GM21529 (cell line): ENCODE results near the gene COX7A2.

Source experiments
- ATAC-seq: cut with Tn5 transposase; IDR thresholded peaks from one replicate; pipeline ENCODE4 v1.9.1; 2021; ENCODE audit not compliant: unreplicated experiment

COX7A2 gene, protein sequence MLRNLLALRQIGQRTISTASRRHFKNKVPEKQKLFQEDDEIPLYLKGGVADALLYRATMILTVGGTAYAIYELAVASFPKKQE

DNA sequence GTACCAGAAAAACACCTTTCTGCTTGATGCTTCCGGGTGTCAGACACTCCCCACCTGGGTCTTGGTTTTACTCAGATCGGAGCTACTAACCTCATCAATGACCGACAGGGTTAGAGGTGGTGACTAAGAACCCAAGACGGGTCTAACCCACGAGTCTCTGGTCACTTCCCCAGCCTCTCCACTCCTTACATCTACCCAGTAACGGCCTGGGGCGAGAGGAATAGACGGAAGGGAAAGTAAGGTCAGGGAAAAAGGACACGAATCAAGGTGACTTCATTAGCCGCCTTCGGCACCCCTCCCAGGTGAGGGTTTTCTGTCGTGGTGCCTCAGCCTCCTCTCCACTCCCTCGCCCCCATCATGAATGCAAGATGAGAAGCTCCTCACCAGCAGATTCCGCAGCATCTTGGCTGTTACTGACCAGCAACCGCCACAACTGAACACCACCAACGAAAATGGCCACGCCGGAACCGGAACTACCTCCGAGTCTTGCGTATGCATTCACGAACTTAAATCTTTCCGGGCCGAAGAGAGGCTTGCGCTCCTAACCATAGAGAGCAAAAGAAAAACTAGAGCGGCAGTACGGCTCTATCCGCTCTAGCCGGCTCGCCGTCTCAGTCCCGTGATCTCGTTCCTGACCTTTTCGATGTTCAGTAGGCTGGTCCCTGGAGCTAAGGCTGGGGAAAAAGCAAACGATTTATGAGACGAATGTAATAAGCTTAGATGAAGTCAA is at the start of gene COX7A2:
Gene COX7A2, minus strand, starts transcription at position 469 of the 730 bp plus-strand sequence. Its CDS starts 67 bp downstream, at position 402.
- peak; percentile 94 for ATAC-seq

DNA sequence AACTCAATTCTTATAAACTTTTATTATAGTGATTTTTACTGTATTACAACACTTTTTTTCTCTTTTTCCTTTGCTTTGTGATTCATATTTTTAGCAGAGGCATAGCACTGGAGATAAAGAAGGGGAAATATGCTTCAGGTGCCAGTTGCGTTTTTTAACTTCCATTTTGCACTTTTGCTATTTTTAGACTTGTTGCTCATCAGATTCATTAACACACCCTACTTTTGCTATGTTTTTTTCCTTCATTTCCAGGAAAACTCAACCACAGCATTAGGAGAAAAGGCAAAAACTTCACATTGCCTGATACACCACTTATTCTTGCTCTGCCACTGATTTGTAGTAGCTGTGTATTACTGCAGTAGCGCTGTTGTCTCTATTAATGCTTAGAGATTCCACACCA is 49.0 kb upstream of the COX7A2 start:
- ATAC-seq, result no peak

DNA sequence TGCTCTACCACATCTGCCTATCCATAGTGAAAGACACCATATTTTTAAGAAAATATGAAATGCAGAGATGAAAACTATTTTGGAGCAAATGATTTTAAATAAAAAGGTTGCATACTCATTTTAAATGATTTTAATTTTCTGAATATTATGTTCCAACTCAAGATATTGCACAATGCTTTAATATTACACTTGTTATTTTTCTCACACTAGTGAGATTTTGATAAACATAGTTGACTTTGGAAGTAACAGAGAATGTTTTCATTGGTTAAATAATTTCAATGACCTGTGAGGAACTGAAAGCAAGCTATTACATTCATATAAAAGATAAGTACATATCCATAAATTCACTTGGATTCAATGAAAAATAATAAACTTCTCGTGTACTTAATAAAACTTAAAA is 48.1 kb upstream of the COX7A2 start:
- ATAC-seq, result no peak

DNA sequence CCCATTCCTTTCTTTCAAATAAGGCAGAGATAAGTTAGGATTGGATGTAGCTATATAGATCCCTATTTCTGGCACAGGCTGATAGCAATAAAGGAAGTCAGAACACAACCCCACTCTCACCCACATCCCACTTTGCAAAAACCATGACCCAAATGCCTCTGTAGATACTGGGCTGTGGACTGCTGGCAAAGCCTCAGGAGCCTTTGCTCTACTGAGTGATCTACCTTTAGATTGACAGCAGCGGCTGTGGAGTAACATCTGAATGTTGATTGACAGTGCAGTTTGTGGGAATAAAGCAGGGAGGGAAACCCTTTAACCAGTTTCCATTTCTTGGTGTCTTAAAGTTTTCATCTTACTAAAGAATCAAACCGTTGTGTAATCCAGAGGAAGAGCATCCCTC is 47.7 kb upstream of the COX7A2 start:
- ATAC-seq, result no peak

DNA sequence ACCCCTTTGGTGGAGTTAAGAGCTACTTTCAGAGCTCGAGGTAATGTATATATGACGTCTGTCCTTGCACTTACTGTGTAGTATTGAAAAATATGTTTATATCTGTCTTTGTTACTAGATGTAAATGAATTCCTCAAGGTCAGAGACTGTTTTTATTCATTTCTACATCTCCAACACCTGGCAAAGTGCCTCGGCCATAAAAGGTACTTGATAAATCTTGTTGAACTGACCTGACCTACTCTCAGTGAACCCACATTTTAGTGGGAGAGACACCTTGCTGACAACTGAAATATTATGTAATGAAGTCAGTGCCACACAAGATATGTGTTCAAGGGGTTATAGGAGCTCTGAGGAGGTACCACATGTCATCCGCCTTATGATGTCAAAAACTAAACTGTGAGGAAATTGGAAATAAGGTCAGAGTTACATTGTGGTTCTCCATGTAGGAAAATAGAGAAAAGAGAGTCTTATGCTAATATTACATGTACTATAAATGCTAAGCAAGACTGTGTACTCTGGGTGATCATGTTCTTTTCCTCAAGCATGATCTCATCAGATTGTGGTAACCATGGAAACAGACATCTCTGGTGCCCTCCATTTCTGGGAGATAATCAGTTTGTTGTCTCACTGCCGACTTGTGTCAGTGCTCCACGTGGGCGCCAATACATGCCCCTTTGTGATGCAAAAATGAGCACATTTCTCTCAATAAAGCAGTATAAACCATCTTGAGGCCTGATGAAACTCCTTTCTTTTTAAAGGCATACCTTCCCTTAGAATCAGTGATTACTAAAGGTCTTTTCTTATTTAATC is 46.7 kb upstream of the COX7A2 start:
- ATAC-seq, result no peak

DNA sequence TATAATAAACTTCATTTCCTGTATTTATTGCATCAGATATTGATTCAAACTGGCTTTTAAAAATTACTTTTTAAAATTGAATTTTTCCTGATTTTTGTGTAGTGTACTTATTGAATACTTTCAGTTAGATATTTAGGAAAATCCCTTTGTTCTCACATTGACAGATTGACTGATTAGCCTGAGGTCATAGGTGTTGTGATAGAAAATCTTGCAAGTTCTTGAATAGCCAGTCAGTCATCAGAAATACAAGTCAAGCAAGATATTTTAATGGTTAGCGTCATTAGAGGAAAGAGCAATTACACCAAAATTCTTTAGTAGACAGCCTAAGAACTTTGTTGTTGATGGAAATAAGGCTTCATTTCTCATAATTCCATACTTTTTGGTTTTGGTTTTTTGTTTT is 44.4 kb upstream of the COX7A2 start:
- no peak for ATAC-seq

DNA sequence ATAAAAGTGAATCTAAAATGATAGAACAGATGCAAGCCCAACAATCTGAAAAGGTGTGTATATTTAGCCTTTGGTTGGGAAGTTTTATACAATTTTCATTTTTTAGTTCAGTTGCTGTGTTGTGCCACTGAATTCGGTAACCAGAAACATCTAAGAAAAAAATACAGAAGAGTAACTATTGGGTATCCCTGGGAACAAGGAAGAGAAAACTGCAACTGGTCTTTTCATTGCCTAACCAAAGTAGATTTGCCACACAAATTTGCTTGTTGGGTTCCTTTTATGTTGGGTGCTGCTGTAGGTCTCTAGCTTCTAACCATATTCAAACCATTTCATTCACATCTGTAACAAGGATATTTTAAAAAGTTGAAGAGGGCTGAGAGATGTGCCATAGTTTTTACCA is 43.8 kb upstream of the COX7A2 start:
- ATAC-seq, result no peak

DNA sequence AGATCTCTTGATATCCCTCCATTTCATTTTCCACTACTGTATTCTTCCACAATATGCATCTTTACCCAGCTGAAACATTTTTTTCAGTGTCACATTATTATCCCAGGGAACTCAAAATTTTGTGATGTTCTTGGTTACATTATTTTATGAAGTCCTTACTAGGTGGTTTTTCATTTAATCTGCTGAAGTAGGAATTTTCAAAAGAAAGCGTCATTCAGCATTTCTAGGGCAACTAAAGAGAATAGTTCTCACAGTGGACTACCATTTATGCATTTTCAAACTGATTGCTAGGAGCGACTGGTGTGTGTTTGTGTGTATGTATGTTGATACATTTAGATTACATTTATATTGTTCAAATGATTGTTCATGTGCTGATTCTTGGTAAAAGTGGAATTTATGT is 43.4 kb upstream of the COX7A2 start:
- no peak for ATAC-seq

DNA sequence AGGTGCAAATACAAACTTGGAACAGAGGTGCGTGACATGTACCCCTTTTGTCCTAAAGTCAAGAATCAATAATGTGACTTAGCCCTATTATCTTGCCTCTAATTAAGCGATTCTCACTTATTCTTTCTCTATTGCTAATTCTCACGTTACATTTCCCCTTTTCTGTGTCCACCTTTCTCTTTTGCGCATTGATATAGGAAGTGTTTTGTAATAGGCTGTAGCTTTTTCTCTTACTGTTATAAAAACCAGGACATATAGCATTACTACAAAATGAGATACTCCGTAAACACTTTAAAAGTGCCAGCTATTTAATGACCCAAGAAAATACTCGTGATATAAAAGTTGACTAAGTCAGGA is 41.7 kb upstream of the COX7A2 start:
- peak; percentile 7 for ATAC-seq

DNA sequence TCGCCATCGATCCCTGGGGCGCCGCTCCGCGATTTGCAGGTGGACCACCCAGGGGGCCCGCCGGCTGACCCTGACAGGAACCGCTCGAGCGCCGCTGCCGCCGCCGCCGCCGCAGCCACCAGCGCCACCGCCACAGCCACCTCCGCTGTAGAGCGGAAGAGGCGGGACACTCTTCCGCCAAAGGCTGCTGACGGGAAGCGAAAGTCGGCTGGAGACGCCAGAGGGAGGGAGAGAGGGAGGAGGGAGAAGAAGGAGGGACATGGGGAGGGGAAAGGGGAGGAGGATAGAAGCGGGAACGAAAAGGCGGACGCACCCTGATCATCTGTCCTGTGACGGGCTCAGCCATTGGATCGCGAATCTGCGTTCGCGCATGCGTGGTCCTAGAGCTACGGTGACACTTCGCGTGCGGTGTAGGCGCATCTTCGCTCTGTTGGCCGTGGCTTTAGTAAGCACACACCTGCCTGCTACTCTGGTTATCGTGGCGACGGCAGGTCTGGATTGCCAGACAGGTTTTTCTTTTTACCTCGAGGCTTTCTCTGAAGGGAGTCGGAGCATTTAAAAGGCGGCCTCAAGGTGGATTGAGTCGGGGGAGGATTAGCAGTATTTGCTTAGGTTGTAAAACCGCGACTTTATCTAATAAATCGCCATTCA is 41.2 kb upstream of the COX7A2 start, which contains the start of gene TMEM30A:
Gene TMEM30A, minus strand, starts transcription at position 161 of the 651 bp plus-strand sequence. Its CDS starts 154 bp downstream, at position 7.
- peak; percentile 90 for ATAC-seq

DNA sequence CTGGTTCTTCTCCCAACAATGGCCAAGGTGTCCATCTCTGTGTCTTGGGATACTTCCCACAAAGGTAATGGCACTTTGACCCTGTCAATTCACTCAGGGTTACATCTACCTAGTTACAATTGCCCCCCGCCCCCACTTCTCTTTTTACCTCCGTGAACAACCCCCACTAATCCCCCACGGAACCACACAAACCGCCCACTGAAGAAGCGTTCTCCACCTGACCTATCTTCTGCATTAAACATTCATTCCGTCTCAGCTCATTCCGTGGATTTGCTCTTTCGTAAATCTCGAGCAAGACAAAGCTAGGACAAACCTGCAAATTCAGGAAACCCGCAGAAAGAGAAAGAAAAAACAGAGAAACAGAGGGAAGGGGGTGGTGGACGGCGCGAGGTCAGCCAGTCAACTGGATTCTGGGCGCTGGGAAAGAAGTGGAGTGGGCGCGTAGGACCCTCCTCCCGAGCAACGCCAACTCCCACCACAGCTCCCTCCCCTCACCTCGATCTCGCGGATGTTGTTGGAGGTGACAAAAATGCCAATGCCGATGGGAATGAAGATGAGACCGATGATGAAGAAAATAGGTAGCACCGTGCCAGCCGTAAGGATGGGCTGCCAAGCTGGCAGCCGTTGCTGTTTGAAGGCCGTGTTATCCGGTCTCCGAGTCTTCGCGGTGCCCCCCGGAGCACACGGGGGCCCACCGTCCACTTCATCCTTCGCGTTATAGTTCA is 40.5 kb upstream of the COX7A2 start:
- ATAC-seq, result peak; percentile 23

DNA sequence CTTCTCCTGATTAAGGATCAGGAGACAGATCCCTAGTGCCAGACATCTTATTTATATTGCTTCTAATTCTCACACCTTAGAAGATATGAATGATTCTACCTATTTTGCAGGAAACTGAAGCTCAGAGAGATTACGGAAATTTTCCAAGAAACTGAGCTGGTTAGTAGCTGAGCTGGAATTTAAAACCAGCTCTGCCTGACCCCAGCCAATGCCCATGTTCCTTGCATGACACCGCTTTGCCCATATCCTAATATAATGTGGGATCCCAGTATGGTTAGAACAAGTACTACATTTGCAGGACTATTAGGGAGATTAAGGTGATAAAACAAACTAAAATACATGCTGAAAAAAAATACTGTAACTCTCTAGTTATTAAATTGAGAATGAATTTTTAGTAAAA is 39.1 kb upstream of the COX7A2 start:
- ATAC-seq, result no peak

DNA sequence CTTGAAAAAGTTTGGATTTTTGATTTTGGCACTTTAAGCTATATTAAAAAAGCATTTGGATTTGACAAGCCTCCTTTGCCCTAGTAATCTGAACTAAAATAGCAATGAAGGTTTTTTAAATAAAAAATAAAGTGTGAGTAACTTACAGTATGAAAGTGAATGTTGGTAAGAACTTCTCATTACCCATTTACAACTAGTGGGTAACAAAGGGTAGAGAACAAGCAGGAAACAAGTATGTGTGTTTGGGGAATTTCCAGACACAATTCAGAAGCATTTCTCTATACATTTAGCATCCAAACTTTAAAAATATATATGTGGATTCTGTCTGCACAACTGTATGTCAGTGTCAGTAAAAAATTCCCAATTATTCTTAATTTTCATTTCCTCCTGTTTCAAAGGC is 38.1 kb upstream of the COX7A2 start:
- no peak for ATAC-seq

DNA sequence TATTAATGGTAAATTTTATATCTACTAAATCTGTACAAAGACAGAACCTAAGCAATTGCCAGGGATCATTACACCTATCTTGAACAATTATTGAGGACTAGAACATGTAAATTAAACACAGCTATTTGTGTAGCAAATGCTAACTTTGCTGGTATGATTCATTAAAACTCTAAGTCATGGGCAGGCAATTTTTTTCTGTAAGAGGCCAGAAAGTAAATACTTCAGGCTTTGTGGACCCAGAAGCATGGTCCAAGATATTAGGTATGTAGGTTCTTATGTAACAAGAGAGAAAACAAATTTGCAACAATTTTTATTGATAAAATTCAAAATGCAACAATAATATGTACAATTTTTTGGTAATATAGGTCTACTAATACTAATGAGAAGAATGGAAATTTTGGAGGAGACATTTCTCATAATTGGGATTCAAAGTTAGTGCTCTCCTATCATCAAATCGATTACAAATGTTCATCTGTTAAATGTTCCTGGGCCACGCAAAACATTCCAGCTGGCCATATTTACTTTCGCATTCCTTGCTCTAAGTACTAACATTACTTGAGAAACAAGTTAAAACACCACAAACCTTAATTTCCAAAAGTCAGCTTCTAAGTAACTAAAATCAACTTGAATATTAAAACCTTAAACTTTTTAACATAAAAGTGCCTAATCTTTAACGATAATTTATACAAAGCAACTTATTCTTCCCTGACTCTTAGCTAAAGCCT is 36.7 kb upstream of the COX7A2 start:
- ATAC-seq, result no peak

DNA sequence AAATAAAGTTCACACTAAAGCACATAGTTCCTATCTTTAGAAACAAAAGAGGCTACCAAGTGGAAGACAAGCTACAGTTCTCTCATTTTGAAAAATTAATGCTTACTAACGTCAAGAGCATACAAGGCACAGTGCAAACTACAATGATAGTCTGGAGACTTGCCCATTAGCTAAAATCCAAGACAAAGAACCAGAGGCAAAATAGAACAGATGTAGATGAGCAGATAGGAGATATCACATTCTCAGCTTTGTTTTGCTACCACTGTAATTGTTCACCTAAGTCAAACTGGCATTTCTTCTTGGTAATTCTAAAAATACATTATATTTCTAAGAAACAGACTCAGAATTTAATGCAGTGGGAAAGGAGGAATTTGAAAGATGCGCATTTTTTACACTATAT is 35.8 kb upstream of the COX7A2 start:
- ATAC-seq, result no peak

DNA sequence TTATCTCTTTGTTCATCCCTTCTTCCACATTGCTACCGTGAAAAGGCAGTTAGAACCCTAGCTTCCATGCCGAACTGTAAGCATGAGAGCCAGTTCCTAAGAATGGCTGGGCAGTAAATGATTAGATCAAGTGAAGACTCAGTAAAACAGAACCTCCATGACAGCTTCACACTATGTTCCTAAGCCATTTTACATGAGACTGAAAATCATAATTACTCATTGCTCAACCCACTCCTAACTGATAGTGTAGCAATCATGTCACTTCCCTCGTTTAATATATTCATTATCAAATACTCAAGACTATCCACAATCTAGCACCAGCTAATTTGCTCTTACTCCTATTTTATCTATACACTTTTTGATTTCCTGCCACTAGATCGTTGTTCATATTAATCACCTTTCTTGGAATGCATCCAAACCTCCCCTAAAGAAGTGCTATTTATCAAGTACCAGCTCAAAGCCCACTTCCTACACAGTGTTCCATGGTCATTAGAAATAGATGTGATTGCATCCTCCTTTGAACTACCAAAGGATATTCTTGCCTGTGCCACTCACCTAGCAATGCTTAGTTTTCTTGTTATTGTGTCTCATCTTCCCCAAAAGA is 35.0 kb upstream of the COX7A2 start:
- ATAC-seq, result no peak

DNA sequence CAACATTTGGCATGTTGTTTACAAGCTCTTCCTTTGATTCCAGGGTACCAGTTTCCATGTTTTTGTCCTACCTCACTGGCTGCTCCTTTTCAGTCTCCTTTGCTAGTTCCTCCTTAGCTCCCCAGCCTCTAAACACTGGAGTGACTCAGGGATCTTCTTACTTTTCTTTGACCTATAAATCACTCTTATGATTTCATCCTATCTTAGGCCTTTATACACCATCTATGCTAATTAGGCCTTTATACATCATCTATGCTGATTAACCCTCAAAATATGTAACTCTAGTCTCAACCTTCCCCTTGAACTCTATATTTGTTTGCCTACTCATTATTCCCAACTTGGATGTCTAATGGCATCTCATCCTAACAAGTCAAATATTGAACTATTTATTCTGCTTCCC is 31.5 kb upstream of the COX7A2 start:
- ATAC-seq, result no peak

DNA sequence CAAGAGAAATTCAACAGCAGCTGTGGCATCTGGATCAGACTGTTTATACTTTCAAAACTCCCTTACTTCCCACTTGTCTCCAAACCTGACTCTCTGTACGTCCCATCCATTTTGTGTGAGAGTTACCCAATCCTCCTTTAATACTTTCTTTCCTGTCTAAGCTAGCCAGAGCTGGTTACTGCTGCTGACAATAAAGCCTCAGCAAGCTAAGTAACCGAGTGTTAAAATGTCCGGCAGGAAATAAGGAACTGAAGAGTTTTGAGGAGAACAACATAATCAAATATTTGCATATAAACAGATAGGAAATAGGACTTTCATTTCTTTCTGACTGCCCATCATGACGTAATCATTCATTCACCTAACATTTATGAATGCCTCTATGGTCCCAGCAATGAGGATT is 29.4 kb upstream of the COX7A2 start:
- ATAC-seq, result no peak

DNA sequence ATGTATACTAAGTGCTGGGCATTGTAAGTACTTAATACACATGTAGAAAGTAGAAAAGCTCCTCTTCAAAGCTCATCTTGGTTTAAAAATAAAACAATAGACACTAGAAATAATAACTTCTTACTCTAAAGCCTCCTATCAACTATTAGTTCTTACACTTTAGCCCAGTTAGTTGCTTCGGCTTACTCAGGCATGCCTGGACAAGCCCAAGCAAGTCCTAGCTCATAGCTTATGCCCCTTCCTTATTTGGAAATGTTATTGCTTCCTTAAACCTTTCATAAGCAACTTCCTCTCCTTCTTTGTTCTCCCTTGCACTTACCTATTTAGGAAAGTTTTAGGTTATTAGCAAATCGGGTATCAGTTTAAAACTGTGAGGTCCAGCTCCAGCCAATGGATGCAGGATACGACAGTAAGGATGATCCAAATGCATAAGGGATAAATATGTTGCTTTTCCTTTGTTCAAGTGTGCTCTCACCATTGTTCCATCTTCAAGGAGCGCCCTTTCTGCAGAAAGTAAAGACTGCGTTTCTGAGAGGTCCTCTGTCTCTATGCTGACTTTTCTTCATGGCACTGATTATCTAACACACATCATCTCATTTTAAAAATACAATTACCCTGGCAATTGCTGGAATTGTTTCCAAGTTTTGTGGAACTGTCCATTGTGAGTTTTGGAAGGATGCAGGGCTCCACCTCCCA is 28.7 kb upstream of the COX7A2 start:
- no peak for ATAC-seq
